HS-5 (cell line): ENCODE data around the gene DNAH10.

ENCODE experiments used
- DNase-seq: peaks from one replicate; pipeline ENCODE4 v3.0.0-alpha.2; 2012; ENCODE audit warnings: low read depth

Gene DNAH10

GRCh38 chr12:123799227-123799626, 37.1 kb downstream of the DNAH10 start:
- DNase-seq, result no peak

GRCh38 chr12:123801573-123802178, 39.6 kb downstream of the DNAH10 start:
- peak; percentile 11 for DNase-seq

- no peak for DNase-seq
These were observed 43.1 kb downstream of the DNAH10 start for GRCh38 chr12:123805173-123805572.

DNA sequence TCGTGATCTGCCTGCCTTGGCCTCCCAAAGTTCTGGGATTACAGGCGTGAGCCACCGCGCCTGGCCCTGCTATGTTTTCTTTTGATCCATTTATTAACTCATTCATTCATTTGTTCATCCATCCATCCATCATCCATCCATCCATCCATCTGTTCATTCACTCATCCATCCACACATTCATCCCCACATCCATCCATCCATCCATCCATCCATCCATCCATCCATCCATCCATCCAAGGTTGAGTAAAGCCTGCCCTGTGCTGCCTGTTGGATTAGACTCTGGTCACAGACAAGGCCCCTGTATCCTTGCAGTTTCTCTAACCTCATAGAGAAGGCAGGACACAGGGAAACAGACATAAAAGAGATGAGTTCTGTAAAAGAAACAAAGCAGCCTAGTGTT, 44.9 kb downstream of the DNAH10 start:
- DNase-seq, result no peak

GRCh38 chr12:123807670-123808069, 45.6 kb downstream of the DNAH10 start:
- DNase-seq, result no peak

DNA sequence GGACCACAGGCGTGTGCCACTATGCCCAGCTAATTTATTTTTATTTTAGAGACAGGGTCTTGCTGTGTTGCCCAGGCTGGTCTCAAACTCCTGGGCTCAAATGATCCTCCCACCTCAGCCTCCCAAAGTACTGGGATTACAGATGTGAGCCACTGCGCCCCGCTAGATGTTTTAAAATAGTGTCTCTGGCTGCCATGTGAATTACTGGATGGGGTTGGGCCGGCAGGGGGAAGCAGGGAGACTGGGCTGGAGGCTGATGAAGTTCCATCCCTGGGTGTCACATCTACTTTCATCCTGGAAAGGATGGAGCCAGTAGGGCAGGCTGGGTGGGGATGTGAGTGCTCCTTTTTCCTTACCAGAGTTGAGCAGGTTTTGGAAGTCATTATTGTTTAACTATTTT, 46.1 kb downstream of the DNAH10 start:
- DNase-seq, result no peak

DNA sequence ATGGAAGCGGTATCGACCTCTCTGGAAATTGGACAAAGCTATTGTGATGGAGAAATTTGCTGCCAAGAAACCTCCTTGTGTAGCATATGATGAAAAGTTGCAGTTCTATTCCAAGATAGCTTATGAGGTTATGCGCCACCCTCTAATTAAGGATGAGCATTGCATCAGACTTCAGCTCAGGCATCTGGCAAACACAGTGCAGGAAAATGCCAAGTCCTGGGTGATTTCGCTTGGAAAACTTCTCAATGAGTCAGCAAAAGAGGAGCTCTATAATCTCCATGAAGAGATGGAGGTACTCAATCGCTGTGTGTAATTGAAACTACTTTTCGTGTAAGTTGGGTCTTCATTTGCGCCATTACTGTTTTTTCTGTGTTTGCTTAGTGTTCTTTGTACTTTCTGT, 51.2 kb downstream of the DNAH10 start:
- peak; percentile 39 for DNase-seq

GRCh38 chr12:123815968-123816367, 53.9 kb downstream of the DNAH10 start:
- no peak for DNase-seq

GRCh38 chr12:123816896-123817537, 54.9 kb downstream of the DNAH10 start:
- no peak for DNase-seq

GRCh38 chr12:123822804-123823203, 60.7 kb downstream of the DNAH10 start:
- DNase-seq, result no peak

- no peak for DNase-seq
These were observed 66.0 kb downstream of the DNAH10 start for GRCh38 chr12:123828120-123828519.

GRCh38 chr12:123828854-123829547, 66.9 kb downstream of the DNAH10 start:
- DNase-seq, result no peak

DNA sequence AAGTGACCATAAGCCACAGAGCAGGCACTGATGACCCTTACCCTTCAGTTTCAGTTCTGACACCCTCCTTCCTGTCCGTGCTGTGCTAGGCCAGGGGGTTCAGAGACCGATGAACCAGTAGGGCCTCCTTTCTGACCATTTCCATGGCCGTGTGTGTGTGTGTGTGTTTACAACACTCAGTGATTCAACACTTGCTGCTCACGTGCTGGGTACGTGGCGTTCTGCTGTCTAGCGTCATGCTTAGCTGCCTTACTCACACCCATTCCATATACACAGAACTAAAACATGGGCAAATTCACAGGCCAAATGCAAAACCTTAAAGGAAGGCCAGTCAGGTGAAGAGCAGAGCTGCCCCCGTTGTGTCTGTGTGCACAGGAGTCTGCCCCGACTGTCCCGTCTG, 67.5 kb downstream of the DNAH10 start:
- no peak for DNase-seq

DNA sequence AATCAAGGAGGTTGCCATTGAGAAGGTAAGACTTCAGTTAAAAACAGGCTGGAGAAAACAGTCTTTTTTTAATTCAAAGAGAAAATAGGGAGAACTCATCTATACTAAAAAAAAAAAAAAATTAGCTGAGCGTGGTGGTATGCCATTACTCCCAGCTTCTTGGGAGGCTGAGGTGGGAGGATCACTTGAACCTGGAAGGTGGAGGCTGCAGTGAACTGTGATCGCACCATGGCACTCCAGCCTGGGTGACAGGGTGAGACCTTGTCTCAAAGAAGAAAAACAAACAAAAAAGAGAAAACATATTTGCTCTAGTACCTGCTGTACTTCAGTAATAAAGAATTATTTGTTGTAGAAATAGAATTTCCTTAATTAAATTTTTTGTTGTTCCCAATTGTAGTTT, 68.6 kb downstream of the DNAH10 start:
- DNase-seq, result no peak

DNA sequence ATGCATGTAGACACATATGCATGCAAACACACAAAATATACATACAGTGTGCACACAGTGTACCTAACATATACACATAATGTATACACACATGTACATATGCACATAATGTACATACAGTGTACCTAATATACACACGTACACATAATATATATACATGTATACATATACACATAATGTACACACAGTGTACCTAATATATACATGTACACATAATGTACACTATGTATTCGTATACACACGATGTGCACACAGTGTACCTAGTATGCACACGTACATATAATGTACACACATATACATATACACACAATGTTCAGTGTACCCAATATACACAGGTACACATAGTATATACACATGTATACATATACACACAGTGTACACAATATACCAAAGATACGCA, 70.0 kb downstream of the DNAH10 start:
- no peak for DNase-seq

DNA sequence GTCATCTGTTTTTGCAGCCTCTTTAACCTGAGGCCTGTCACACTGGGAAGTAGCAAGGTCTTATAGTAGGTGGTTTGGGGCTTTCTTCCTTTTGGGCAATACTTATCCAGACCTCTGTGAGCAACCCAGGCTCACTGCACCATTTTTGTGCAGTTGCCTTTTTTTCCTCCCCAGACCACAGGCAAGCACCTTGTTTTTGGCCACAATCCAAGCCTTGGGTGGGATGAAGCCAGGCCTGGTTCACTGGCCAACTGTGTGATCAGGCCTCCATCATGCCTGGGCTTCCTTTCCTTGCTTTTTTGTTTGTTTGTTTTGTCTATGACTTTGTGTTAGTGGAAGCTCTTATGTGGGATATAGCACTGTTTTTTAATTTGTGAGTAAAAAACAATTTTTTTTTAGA, 71.7 kb downstream of the DNAH10 start:
- DNase-seq, result no peak

GRCh38 chr12:123834845-123835244, 72.7 kb downstream of the DNAH10 start:
- no peak for DNase-seq

DNA sequence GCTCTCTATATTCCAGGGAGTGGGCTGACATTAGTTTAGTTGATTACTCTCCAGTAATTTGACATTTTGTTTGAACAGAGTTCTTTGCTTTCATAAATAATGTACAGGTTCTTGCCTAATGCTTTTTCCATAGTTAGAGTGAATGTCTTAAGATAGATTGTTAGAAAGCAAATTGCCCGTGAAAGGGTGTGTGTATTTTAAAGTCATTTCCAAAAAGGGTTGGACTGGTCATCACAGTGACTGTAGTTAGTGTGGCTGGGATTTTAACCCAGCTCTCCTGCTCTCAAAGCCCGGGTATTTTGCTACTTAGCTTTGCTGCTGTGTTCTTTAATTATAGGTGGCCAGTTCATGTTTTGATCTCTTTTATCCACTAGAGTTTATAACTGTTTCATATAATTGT, 74.2 kb downstream of the DNAH10 start:
- DNase-seq, result no peak

DNA sequence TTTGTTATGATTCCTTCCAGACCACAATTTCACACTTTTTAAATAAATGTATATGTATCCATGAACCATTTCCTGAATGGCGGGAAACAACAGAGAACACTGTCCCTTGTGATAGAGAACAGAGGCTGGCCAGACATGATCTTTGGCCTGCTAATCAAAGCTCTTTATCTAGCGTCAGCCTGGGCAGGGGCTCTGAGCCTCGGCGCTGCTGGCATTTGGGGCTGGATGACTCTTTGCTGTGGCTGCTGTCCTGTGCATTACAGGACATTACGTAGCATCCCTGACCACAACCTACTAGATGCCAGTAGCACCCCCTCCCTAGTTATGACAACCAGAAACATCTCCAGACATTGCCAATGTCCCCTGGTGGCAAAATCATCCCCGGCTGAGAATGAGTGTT, 77.7 kb downstream of the DNAH10 start:
- no peak for DNase-seq

DNA sequence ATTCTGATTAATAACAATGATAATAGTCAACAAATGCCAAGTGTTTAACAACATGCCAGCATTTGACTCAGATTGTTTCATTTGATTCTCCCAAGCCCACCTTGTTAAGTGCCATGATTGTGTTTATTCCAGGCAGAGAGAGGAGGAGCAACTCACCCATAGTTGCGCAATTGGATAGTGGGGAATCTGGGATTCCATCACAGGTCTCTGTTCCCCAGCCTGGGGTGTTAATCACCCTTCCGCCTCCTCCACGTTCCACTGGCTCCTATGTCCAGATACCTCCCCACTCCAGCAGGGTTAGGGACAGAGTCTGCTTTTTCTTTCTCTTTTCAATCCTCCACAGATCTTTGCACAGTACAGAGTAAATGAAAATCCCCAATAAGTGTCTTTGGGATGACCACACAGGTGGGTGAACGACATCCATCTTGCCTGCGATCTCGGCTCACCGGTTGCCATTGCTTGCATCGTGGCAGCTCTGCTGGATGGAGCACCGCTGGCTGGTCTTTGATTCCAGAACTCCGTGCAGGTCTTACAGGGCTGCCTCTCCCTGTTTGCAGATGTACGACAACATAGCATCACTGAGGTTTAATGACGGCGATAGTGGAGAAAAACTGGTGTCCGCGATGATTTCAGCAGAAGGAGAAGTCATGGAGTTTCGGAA, 78.8 kb downstream of the DNAH10 start:
- DNase-seq, result no peak

GRCh38 chr12:123843912-123844748, 82.0 kb downstream of the DNAH10 start:
- DNase-seq, result no peak

- DNase-seq, result no peak
These were observed 83.8 kb downstream of the DNAH10 start for GRCh38 chr12:123845881-123846280.
